K562 (cell line): ENCODE measurements around the gene PDE6B. TPM values are rescaled to one million over a fixed set of nuclear protein-coding genes. Genes with fewer than 3 reads are reported as not detected.

ENCODE experiments used
- ETS2 ChIP-seq: IDR thresholded peaks from 2 replicates; pipeline ENCODE4 v1.6.1; 2016; ENCODE audit warnings: borderline replicate concordance, missing genetic modification characterization, mild to moderate bottlenecking, moderate library complexity, missing compliant biosample characterization; ENCODE audit not compliant: poor library complexity, severe bottlenecking
- HDAC2 ChIP-seq: fragments of 450-650 bp; IDR thresholded peaks from 2 replicates; pipeline ENCODE4 v1.6.1; 2016; ENCODE audit warnings: mild to moderate bottlenecking
- HDAC8 ChIP-seq: fragments of 450-650 bp; IDR thresholded peaks from 2 replicates; pipeline ENCODE4 v1.6.1; 2016; ENCODE audit warnings: mild to moderate bottlenecking, missing genetic modification characterization, moderate library complexity, missing compliant biosample characterization
- HEY1 ChIP-seq: fragments of 250-450 bp; sonication (Bioruptor Pico); IDR thresholded peaks from 2 replicates; pipeline ENCODE4 v1.5.0; 2020; ENCODE audit warnings: mild to moderate bottlenecking, moderate library complexity, borderline replicate concordance
- MTA2 ChIP-seq: fragments of 450-650 bp; IDR thresholded peaks from 2 replicates; pipeline ENCODE4 v1.6.1; 2016; ENCODE audit warnings: low read depth
- MXI1 ChIP-seq: IDR thresholded peaks from 2 replicates; pipeline ENCODE4 v1.6.1; 2011; ENCODE audit warnings: low read depth, mild to moderate bottlenecking, improper control_type of control experiment, low read length
- NCOA4 ChIP-seq: fragments of 450-650 bp; IDR thresholded peaks from 2 replicates; pipeline ENCODE4 v1.6.1; 2018; ENCODE audit warnings: mild to moderate bottlenecking; ENCODE audit not compliant: partially characterized antibody
- RFX1 ChIP-seq: fragments of 450-650 bp; IDR thresholded peaks from 2 replicates; pipeline ENCODE4 v1.6.1; 2016; ENCODE audit warnings: mild to moderate bottlenecking, moderate library complexity
- SRSF1 ChIP-seq: fragments of 200-400 bp; formaldehyde crosslinking; IDR thresholded peaks from 2 replicates; pipeline ENCODE4 v1.6.1; 2017; ENCODE audit warnings: mild to moderate bottlenecking, low read depth, low read length, moderate library complexity
- TAL1 ChIP-seq: fragments of 450-650 bp; IDR thresholded peaks from 2 replicates; pipeline ENCODE4 v1.6.1; 2016; ENCODE audit warnings: mild to moderate bottlenecking
- ZNF121 ChIP-seq: sonication (generic); formaldehyde crosslinking; conservative IDR thresholded peaks from 2 replicates; pipeline ENCODE4 v1.8.0; 2022; ENCODE audit warnings: missing genetic modification reagents
- ZNF592 ChIP-seq: fragments of 450-650 bp; IDR thresholded peaks from 2 replicates; pipeline ENCODE4 v1.6.1; 2017; ENCODE audit warnings: antibody characterized with exemption, mild to moderate bottlenecking
- ZZZ3 ChIP-seq: fragments of 450-650 bp; IDR thresholded peaks from 2 replicates; pipeline ENCODE4 v1.6.1; 2016; ENCODE audit warnings: antibody characterized with exemption, mild to moderate bottlenecking, moderate library complexity
- polyA plus RNA-seq, 8 experiments: library from polyadenylated mRNA; depleted of rRNA in 4 of 8; stranded (reverse) in 5 of 8; unstranded in 3 of 8; fragments of >200 nt; fragmentation: Nextera tagmentation in 2 of 8; fragmentation: Illumina TruSeq in 1 of 8; extraction: Ambion mirVana in 2 of 8; extraction: Trizol in 1 of 8; gene quantifications; 2 replicates each; pipeline versions ENCODE4 v1.2.1 to v1.2.3, GENCODE V29; 2011 to 2014; ENCODE audit warnings: inconsistent platforms in 1 of 8, missing spikeins in 1 of 8
- total RNA-seq, 7 experiments: library from RNA; depleted of rRNA in 6 of 7; stranded (reverse); fragments of >200 nt in 6 of 7; fragmentation: Illumina TruSeq in 2 of 7; extraction: Trizol in 2 of 7; gene quantifications; 2 replicates each; pipeline versions ENCODE4 v1.2.1 to v1.2.3, GENCODE V29; 2011 to 2021; ENCODE audit warnings: low replicate concordance in 1 of 7
- TF ChIP-seq, protein P1 (sequence below): fragments of 250-450 bp; sonication (Bioruptor Pico); IDR thresholded peaks from 2 replicates; pipeline ENCODE4 v1.5.0; 2021
- TF ChIP-seq, protein P2 (sequence below): fragments of 250-450 bp; sonication (Bioruptor Pico); IDR thresholded peaks from 2 replicates; pipeline ENCODE4 v1.4.0; 2020; ENCODE audit warnings: mild to moderate bottlenecking, moderate library complexity
- TF ChIP-seq, protein P3 (sequence below): fragments of 450-650 bp; IDR thresholded peaks from 2 replicates; pipeline ENCODE4 v1.6.1; 2018; ENCODE audit warnings: mild to moderate bottlenecking, low read depth; ENCODE audit not compliant: partially characterized antibody
- TF ChIP-seq, protein P4 (sequence below): fragments of 450-650 bp; IDR thresholded peaks from 2 replicates; pipeline ENCODE4 v1.6.1; 2016; ENCODE audit warnings: mild to moderate bottlenecking

Gene PDE6B
- total and polyA plus RNA-seq, 9 of the 15 experiments (the other 6 are each of a cell fraction or from before 2014, with no cell fraction given), result 0.04 TPM; not detected in 8

GRCh38 chr4:674172-675035 lies 49.0 kb downstream of the PDE6B start, which contains the start of the genes ATP5ME and MYL5 (continued):
- TF ChIP-seq, protein P1, sequence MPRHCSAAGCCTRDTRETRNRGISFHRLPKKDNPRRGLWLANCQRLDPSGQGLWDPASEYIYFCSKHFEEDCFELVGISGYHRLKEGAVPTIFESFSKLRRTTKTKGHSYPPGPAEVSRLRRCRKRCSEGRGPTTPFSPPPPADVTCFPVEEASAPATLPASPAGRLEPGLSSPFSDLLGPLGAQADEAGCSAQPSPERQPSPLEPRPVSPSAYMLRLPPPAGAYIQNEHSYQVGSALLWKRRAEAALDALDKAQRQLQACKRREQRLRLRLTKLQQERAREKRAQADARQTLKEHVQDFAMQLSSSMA (CRISPR knock-in tag), result no peak
- TF ChIP-seq, protein P2, sequence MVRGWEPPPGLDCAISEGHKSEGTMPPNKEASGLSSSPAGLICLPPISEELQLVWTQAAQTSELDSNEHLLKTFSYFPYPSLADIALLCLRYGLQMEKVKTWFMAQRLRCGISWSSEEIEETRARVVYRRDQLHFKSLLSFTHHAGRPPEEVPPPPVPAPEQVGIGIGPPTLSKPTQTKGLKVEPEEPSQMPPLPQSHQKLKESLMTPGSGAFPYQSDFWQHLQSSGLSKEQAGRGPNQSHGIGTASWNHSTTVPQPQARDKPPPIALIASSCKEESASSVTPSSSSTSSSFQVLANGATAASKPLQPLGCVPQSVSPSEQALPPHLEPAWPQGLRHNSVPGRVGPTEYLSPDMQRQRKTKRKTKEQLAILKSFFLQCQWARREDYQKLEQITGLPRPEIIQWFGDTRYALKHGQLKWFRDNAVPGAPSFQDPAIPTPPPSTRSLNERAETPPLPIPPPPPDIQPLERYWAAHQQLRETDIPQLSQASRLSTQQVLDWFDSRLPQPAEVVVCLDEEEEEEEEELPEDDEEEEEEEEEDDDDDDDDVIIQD (CRISPR knock-in tag), result no peak
- TF ChIP-seq HDAC8 (tag) (no peak), ZNF121 (CRISPR knock-in tag) (no peak), HDAC2 (no peak), ETS2 (tag) (no peak), SRSF1 (no peak), NCOA4 (no peak), TAL1 (no peak), RFX1 (no peak), ZNF592 (peak; percentile 45), MXI1 (no peak), MTA2 (peak; percentile 58), HEY1 (no peak), ZZZ3 (no peak)
- TF ChIP-seq, protein P3, sequence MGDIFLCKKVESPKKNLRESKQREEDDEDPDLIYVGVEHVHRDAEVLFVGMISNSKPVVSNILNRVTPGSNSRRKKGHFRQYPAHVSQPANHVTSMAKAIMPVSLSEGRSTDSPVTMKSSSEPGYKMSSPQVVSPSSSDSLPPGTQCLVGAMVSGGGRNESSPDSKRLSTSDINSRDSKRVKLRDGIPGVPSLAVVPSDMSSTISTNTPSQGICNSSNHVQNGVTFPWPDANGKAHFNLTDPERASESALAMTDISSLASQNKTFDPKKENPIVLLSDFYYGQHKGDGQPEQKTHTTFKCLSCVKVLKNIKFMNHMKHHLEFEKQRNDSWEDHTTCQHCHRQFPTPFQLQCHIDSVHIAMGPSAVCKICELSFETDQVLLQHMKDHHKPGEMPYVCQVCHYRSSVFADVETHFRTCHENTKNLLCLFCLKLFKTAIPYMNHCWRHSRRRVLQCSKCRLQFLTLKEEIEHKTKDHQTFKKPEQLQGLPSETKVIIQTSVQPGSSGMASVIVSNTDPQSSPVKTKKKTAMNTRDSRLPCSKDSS, result no peak
- TF ChIP-seq, protein P4, sequence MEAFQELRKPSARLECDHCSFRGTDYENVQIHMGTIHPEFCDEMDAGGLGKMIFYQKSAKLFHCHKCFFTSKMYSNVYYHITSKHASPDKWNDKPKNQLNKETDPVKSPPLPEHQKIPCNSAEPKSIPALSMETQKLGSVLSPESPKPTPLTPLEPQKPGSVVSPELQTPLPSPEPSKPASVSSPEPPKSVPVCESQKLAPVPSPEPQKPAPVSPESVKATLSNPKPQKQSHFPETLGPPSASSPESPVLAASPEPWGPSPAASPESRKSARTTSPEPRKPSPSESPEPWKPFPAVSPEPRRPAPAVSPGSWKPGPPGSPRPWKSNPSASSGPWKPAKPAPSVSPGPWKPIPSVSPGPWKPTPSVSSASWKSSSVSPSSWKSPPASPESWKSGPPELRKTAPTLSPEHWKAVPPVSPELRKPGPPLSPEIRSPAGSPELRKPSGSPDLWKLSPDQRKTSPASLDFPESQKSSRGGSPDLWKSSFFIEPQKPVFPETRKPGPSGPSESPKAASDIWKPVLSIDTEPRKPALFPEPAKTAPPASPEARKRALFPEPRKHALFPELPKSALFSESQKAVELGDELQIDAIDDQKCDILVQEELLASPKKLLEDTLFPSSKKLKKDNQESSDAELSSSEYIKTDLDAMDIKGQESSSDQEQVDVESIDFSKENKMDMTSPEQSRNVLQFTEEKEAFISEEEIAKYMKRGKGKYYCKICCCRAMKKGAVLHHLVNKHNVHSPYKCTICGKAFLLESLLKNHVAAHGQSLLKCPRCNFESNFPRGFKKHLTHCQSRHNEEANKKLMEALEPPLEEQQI, result no peak
